GM12878 (cell line): ENCODE measurements around the gene HOXC13. TPM values are rescaled to one million over a fixed set of nuclear protein-coding genes. Genes with fewer than 3 reads are reported as not detected.

ENCODE experiments used
- ATAC-seq: fragments of 200-7000 bp; cut with Tn5 transposase; 3 replicates; pipeline ENCODE4 v1.9.1; 2020; ENCODE audit warnings: mild to moderate bottlenecking, moderate library complexity
- BruUV-seq: library from RNA; stranded (reverse); fragments of 400-500 nt; replicated peaks from 2 replicates; lab custom pipeline; 2021; lab: Mats Ljungman, UMichigan
- CTCF ChIA-PET: fragments of 300-600 bp; sonication (Branson Sonifier 250); formaldehyde crosslinking; extraction: SDS; loops from one replicate; lab custom pipeline; 2021; ENCODE audit warnings: inconsistent platforms; lab: Yijun Ruan, JAX
- POLR2A ChIA-PET: fragments of 350-600 bp; formaldehyde crosslinking; extraction: SDS; loops from one replicate; lab custom pipeline; 2021; ENCODE audit warnings: inconsistent platforms; lab: Charles Lee
- RAD21 ChIA-PET: fragments of 300-600 bp; sonication (Branson Sonifier 250); formaldehyde crosslinking; loops from one replicate; lab custom pipeline; 2023; ENCODE audit warnings: antibody characterized with exemption; ENCODE audit not compliant: unreplicated experiment; lab: Charles Lee
- SMC1A ChIA-PET: fragments of 300-600 bp; sonication (Branson Sonifier 250); formaldehyde crosslinking; loops from one replicate; lab custom pipeline; 2023; ENCODE audit not compliant: unreplicated experiment, uncharacterized antibody; lab: Charles Lee
- DNase-seq: peaks from one replicate; pipeline ENCODE4 v3.0.0-alpha.2; 2011; ENCODE audit warnings: low read depth, low spot score
- FAIRE-seq: peaks from 3 replicates; lab custom pipeline; 2011; peaks lifted over from hg19 to GRCh38; lab: Jason Lieb, UNC
- H2AFZ ChIP-seq: 2 replicates; pipeline ENCODE4 v1.6.0; 2011; ENCODE audit warnings: low read depth, low read length, control low read depth; ENCODE audit not compliant: control insufficient read depth
- H3K27ac ChIP-seq: 2 replicates; pipeline ENCODE4 v1.5.1; 2011; ENCODE audit warnings: control low read depth; ENCODE audit not compliant: control insufficient read depth, insufficient read depth
- H3K27me3 ChIP-seq, 2 experiments: replicated peaks in 1 of 2; 2 replicates each; pipeline versions ENCODE4 v1.6.0 to v1.6.1; 2011; ENCODE audit warnings: low read length in 1 of 2; ENCODE audit not compliant: control insufficient read depth in 2 of 2, insufficient read depth in 2 of 2
- H3K36me3 ChIP-seq, 2 experiments: 2 replicates each; pipeline ENCODE4 v1.5.1; 2011; ENCODE audit warnings: low read length in 1 of 2; ENCODE audit not compliant: control insufficient read depth in 2 of 2, insufficient read depth in 2 of 2
- H3K4me1 ChIP-seq: 2 replicates; pipeline ENCODE4 v1.6.1; 2011; ENCODE audit warnings: mild to moderate bottlenecking, low read length, moderate library complexity, mixed read lengths; ENCODE audit not compliant: control insufficient read depth, insufficient read depth
- H3K4me2 ChIP-seq: 2 replicates; pipeline ENCODE4 v1.6.0; 2011; ENCODE audit warnings: control low read depth; ENCODE audit not compliant: control insufficient read depth, insufficient read depth
- H3K4me3 ChIP-seq: fragments of 200-600 bp; sonication (generic); 2 replicates; pipeline ENCODE4 v1.5.1; 2016
- H3K79me2 ChIP-seq: 2 replicates; pipeline ENCODE4 v1.6.0; 2011; ENCODE audit warnings: low read length; ENCODE audit not compliant: control insufficient read depth, insufficient read depth
- H3K9ac ChIP-seq: 2 replicates; pipeline ENCODE4 v1.8.0; 2011; ENCODE audit warnings: low read length, control low read depth, mixed read lengths; ENCODE audit not compliant: control insufficient read depth, insufficient read depth
- H3K9me3 ChIP-seq: replicated peaks from 3 replicates; pipeline ENCODE4 v1.5.1; 2011; ENCODE audit warnings: mild to moderate bottlenecking, low read length; ENCODE audit not compliant: control insufficient read depth, insufficient read depth
- H4K20me1 ChIP-seq: 2 replicates; pipeline ENCODE4 v1.6.0; 2011; ENCODE audit not compliant: control insufficient read depth, insufficient read depth
- IRF3 ChIP-seq: fragments of 450-650 bp; IDR thresholded peaks from 2 replicates; pipeline ENCODE4 v1.6.1; 2014; ENCODE audit warnings: mild to moderate bottlenecking
- ZBTB11 ChIP-seq: fragments of 450-650 bp; formaldehyde crosslinking; IDR thresholded peaks from 2 replicates; pipeline ENCODE4 v1.5.0; 2022; ENCODE audit warnings: mild to moderate bottlenecking, missing genetic modification characterization
- ZNF592 ChIP-seq: fragments of 450-650 bp; IDR thresholded peaks from 2 replicates; pipeline ENCODE4 v1.6.1; 2017; ENCODE audit warnings: mild to moderate bottlenecking, moderate library complexity
- WGBS: methylation state at CpG from one replicate; pipeline ENCODE4 v1.1.6; 2016; ENCODE audit warnings: low lambda C conversion rate; ENCODE audit not compliant: insufficient replicate concordance, insufficient coverage; ENCODE audit errors: missing lambda C conversion rate; 5-methylcytosine and 5-hydroxymethylcytosine counted together
- in situ Hi-C: fragments of 300-500 bp; cut with MboI; formaldehyde crosslinking; loops from 9 replicates; pipeline ENCODE4 v1.14.3; 2018; ENCODE audit warnings: mixed read lengths
- intact Hi-C: fragments of 100-400 bp; cut with micrococcal nuclease; formaldehyde crosslinking; loops from one replicate; pipeline ENCODE4 v1.14.2; 2022; ENCODE audit not compliant: unreplicated experiment
- polyA plus RNA-seq, 11 experiments: library from polyadenylated mRNA; depleted of rRNA in 4 of 11; unstranded in 6 of 11; stranded (reverse) in 5 of 11; fragments of >200 nt; fragmentation: Nextera tagmentation in 4 of 11; fragmentation: Illumina TruSeq in 1 of 11; extraction: Ambion mirVana in 4 of 11; extraction: Trizol in 1 of 11; gene quantifications; 1 replicate in 1 of 11; 2 replicates in 10 of 11; pipeline versions ENCODE4 v1.2.1 to v1.2.3, GENCODE V29; 2011 to 2016; ENCODE audit warnings: inconsistent platforms in 2 of 11, missing spikeins in 2 of 11, low read depth in 1 of 11
- total RNA-seq, 4 experiments: library from RNA; depleted of rRNA in 3 of 4; stranded (reverse); fragments of >200 nt in 3 of 4; fragmentation: Illumina TruSeq in 1 of 4; extraction: Trizol in 1 of 4; gene quantifications; 2 replicates each; pipeline versions ENCODE4 v1.2.1 to v1.2.3, GENCODE V29; 2013 to 2021

Gene HOXC13
- total and polyA plus RNA-seq, 10 of the 15 experiments (the other 5 are each of a cell fraction or from before 2014, with no cell fraction given): not detected

- no peaks in the 10 kb centered on the region for H4K20me1 ChIP-seq
- WGBS: 31% methylated on average over 13 of the region's 13 CpGs
- no peak overlapping the region for H3K9ac ChIP-seq
- ATAC-seq (no peak), DNase-seq (no peak), FAIRE-seq (no peak)
- H3K27me3 ChIP-seq: peaks cover 39 to 49% of the 10 kb centered on the region in 2 experiments
- H3K27ac ChIP-seq: no peak overlapping the region
- H3K4me3 ChIP-seq: no peak overlapping the region
- no peaks in the 10 kb centered on the region for H3K79me2 ChIP-seq
- no peaks in the 10 kb centered on the region for H3K9me3 ChIP-seq
- no peak overlapping the region for H3K4me2 ChIP-seq
- no TSS peak for BruUV-seq
- intact Hi-C loops: no loop called here
- in situ Hi-C loops: no loop called here
- ChIA-PET POLR2A (no interaction called here), SMC1A (no interaction called here), CTCF (interaction anchor here (0.6 kb wide), 1 partner anchor 14 kb away, joined by 3 read pairs; no protein-coding TSS in a partner anchor), RAD21 (interaction anchor here (1.3 kb wide), 1 partner anchor 250 kb away, joined by 3 read pairs; no protein-coding TSS in a partner anchor)
- H3K36me3 ChIP-seq: no peaks in the 10 kb centered on the region
- H2AFZ ChIP-seq: no peak overlapping the region
- no peaks in the 10 kb centered on the region for H3K4me1 ChIP-seq
- no peak for TF ChIP-seq ZBTB11 (CRISPR knock-in tag)
- no peak for TF ChIP-seq IRF3
- no peak for TF ChIP-seq ZNF592
- TF ChIP-seq, all 136 proteins: peak for 0
These were observed 13.7 kb downstream of the HOXC13 start for GRCh38 chr12:53952335-53952694.
